ENCODE data around the gene PLCD3.

PLCD3 gene

DNA sequence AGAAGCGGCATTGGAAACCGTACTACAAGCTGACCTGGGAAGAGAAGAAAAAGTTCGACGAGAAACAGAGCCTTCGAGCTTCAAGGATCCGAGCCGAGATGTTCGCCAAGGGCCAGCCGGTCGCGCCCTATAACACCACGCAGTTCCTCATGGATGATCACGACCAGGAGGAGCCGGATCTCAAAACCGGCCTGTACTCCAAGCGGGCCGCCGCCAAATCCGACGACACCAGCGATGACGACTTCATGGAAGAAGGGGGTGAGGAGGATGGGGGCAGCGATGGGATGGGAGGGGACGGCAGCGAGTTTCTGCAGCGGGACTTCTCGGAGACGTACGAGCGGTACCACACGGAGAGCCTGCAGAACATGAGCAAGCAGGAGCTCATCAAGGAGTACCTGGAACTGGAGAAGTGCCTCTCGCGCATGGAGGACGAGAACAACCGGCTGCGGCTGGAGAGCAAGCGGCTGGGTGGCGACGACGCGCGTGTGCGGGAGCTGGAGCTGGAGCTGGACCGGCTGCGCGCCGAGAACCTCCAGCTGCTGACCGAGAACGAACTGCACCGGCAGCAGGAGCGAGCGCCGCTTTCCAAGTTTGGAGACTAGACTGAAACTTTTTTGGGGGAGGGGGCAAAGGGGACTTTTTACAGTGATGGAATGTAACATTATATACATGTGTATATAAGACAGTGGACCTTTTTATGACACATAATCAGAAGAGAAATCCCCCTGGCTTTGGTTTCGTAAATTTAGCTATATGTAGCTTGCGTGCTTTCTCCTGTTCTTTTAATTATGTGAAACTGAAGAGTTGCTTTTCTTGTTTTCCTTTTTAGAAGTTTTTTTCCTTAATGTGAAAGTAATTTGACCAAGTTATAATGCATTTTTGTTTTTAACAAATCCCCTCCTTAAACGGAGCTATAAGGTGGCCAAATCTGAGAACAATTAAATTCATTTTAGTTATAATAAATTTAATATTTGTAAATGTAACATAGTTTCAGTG is 17.7 kb upstream of the PLCD3 start:
- no peak for DNase-seq (ENCODE audit: insufficient read length, low spot score)
- FAIRE-seq: peak; percentile 41
- no peak for TF ChIP-seq POU2F2 (IDR thresholded peaks at IDR 0.05; ENCODE audit: low read depth, low read length)
- TF ChIP-seq POLR2AphosphoS5 (IDR thresholded peaks at IDR 0.05; ENCODE audit: low read depth, low read length): peak; percentile 76
- TF ChIP-seq TAF1 (IDR thresholded peaks at IDR 0.05; ENCODE audit: low read depth, low read length): peak; percentile 79; the same call in 1 of the 2 replicates
- TF ChIP-seq PAX5 (IDR thresholded peaks at IDR 0.05; ENCODE audit: insufficient read depth, low read length, severe bottlenecking): no peak
- TF ChIP-seq SPI1 (IDR thresholded peaks at IDR 0.05; ENCODE audit: low read depth, low read length): peak; percentile 12; the same call in 1 of the 2 replicates
- peak; percentile 64; the same call in 1 of the 2 replicates for TF ChIP-seq POLR2A (IDR thresholded peaks at IDR 0.05; ENCODE audit: low read depth, low read length)

DNA sequence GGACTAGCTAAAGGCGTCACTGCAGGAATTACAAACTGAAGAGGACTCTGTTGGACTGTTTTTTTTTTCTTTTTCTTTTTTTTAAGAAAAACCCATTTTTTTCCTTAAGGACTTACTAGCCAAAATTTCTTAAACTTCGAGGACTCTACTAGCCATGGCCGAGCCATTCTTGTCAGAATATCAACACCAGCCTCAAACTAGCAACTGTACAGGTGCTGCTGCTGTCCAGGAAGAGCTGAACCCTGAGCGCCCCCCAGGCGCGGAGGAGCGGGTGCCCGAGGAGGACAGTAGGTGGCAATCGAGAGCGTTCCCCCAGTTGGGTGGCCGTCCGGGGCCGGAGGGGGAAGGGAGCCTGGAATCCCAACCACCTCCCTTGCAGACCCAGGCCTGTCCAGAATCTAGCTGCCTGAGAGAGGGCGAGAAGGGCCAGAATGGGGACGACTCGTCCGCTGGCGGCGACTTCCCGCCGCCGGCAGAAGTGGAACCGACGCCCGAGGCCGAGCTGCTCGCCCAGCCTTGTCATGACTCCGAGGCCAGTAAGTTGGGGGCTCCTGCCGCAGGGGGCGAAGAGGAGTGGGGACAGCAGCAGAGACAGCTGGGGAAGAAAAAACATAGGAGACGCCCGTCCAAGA is 16.8 kb upstream of the PLCD3 start:
- TF ChIP-seq POLR2A (IDR thresholded peaks at IDR 0.05; ENCODE audit: low read depth, low read length) (no peak), SPI1 (IDR thresholded peaks at IDR 0.05; ENCODE audit: low read depth, low read length) (no peak), PAX5 (IDR thresholded peaks at IDR 0.05; ENCODE audit: insufficient read depth, low read length, severe bottlenecking) (no peak), POLR2AphosphoS5 (IDR thresholded peaks at IDR 0.05; ENCODE audit: low read depth, low read length) (no peak), TAF1 (IDR thresholded peaks at IDR 0.05; ENCODE audit: low read depth, low read length) (no peak), POU2F2 (IDR thresholded peaks at IDR 0.05; ENCODE audit: low read depth, low read length) (no peak)
- FAIRE-seq: peak; percentile 75

GRCh38 chr17:45148183-45149036 is 16.1 kb upstream of the PLCD3 start, which contains the start of gene HEXIM1:
Gene HEXIM1, plus strand, starts transcription at chr17:45148475. Its CDS starts 716 bp downstream, at chr17:45149191.
- DNase-seq (ENCODE audit: insufficient read length, low spot score) (peak; percentile 88), FAIRE-seq (peak; percentile 90)
- TF ChIP-seq PAX5 (IDR thresholded peaks at IDR 0.05; ENCODE audit: insufficient read depth, low read length, severe bottlenecking): peak; percentile 74
- peak; percentile 100 for TF ChIP-seq POLR2AphosphoS5 (IDR thresholded peaks at IDR 0.05; ENCODE audit: low read depth, low read length)
- peak; percentile 98 for TF ChIP-seq TAF1 (IDR thresholded peaks at IDR 0.05; ENCODE audit: low read depth, low read length)
- peak; percentile 100 for TF ChIP-seq POLR2A (IDR thresholded peaks at IDR 0.05; ENCODE audit: low read depth, low read length)
- peak; percentile 36; the same call in 1 of the 2 replicates for TF ChIP-seq SPI1 (IDR thresholded peaks at IDR 0.05; ENCODE audit: low read depth, low read length)
- TF ChIP-seq POU2F2 (IDR thresholded peaks at IDR 0.05; ENCODE audit: low read depth, low read length): peak; percentile 98

More for the DNA sequence above, 16.8 kb upstream of the PLCD3 start:
- DNase-seq (ENCODE audit: insufficient read length, low spot score): peak; percentile 63

- no peak for TF ChIP-seq PAX5 (IDR thresholded peaks at IDR 0.05; ENCODE audit: insufficient read depth, low read length, severe bottlenecking)
- TF ChIP-seq SPI1 (IDR thresholded peaks at IDR 0.05; ENCODE audit: low read depth, low read length): no peak
- TF ChIP-seq POU2F2 (IDR thresholded peaks at IDR 0.05; ENCODE audit: low read depth, low read length): peak; percentile 95
- peak; percentile 79 for TF ChIP-seq TAF1 (IDR thresholded peaks at IDR 0.05; ENCODE audit: low read depth, low read length)
- TF ChIP-seq POLR2A (IDR thresholded peaks at IDR 0.05; ENCODE audit: low read depth, low read length): 0 out of 2 replicates have a peak, but pooled peaks have one; percentile 11
- TF ChIP-seq POLR2AphosphoS5 (IDR thresholded peaks at IDR 0.05; ENCODE audit: low read depth, low read length): no peak
These were observed 15.4 kb upstream of the PLCD3 start for GRCh38 chr17:45147581-45148182.

GRCh38 chr17:45146890-45147580 is 14.7 kb upstream of the PLCD3 start:
- DNase-seq (ENCODE audit: insufficient read length, low spot score) (no peak), FAIRE-seq (peak; percentile 48)

More at GRCh38 chr17:45147581-45148182, 15.4 kb upstream of the PLCD3 start:
- FAIRE-seq (peak; percentile 81), DNase-seq (ENCODE audit: insufficient read length, low spot score) (peak; percentile 66)

DNA sequence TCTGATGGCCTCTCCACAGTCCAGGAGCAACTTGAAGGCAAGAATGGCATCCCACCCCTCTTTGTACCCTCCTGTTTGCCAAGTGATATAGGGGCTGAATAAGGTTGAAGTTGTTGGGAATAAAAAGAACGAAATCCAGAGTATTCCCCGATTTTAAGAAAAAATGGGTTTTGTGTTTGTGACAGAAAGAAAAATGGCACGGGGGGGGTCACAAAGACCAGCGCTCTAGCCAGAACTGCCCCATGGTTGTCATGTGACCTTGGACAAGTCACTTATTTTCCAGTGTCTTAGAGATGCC is 14.2 kb upstream of the PLCD3 start:
- TF ChIP-seq TAF1 (IDR thresholded peaks at IDR 0.05; ENCODE audit: low read depth, low read length) (no peak), SPI1 (IDR thresholded peaks at IDR 0.05; ENCODE audit: low read depth, low read length) (no peak), POLR2AphosphoS5 (IDR thresholded peaks at IDR 0.05; ENCODE audit: low read depth, low read length) (no peak), POU2F2 (IDR thresholded peaks at IDR 0.05; ENCODE audit: low read depth, low read length) (no peak), POLR2A (IDR thresholded peaks at IDR 0.05; ENCODE audit: low read depth, low read length) (no peak; the same call in 1 of the 2 replicates), PAX5 (IDR thresholded peaks at IDR 0.05; ENCODE audit: insufficient read depth, low read length, severe bottlenecking) (no peak)
- FAIRE-seq (no peak), DNase-seq (ENCODE audit: insufficient read length, low spot score) (no peak)

More at GRCh38 chr17:45146890-45147580, 14.7 kb upstream of the PLCD3 start:
- no peak for TF ChIP-seq SPI1 (IDR thresholded peaks at IDR 0.05; ENCODE audit: low read depth, low read length)
- TF ChIP-seq POLR2AphosphoS5 (IDR thresholded peaks at IDR 0.05; ENCODE audit: low read depth, low read length): peak; percentile 58
- TF ChIP-seq POU2F2 (IDR thresholded peaks at IDR 0.05; ENCODE audit: low read depth, low read length): no peak; the same call in 1 of the 2 replicates
- TF ChIP-seq TAF1 (IDR thresholded peaks at IDR 0.05; ENCODE audit: low read depth, low read length): no peak; the same call in 1 of the 2 replicates
- no peak for TF ChIP-seq PAX5 (IDR thresholded peaks at IDR 0.05; ENCODE audit: insufficient read depth, low read length, severe bottlenecking)
- peak; percentile 60; the same call in 1 of the 2 replicates for TF ChIP-seq POLR2A (IDR thresholded peaks at IDR 0.05; ENCODE audit: low read depth, low read length)

DNA sequence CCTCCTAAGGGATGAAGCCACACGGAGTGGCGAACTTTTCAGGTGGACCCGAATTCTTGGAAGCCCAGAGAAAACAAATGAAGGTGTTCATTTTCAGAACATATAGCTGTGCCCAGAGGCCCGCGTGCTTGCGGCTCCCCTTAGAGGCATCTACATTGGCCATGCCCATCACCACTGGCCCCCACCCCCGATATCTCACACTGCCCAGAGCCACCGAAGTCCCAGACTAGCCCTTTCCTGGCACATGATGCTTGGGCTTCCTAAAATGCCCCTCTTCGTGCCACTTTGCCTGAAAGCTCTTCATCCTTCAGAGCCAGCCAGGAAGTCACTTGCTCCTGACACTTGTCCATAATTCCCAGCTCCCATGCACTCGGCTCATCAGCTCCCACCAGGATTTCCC is 13.9 kb upstream of the PLCD3 start:
- TF ChIP-seq POU2F2 (IDR thresholded peaks at IDR 0.05; ENCODE audit: low read depth, low read length) (no peak), POLR2A (IDR thresholded peaks at IDR 0.05; ENCODE audit: low read depth, low read length) (no peak), SPI1 (IDR thresholded peaks at IDR 0.05; ENCODE audit: low read depth, low read length) (no peak), POLR2AphosphoS5 (IDR thresholded peaks at IDR 0.05; ENCODE audit: low read depth, low read length) (no peak), TAF1 (IDR thresholded peaks at IDR 0.05; ENCODE audit: low read depth, low read length) (no peak), PAX5 (IDR thresholded peaks at IDR 0.05; ENCODE audit: insufficient read depth, low read length, severe bottlenecking) (no peak)
- no peak for FAIRE-seq
- no peak for DNase-seq (ENCODE audit: insufficient read length, low spot score)
